IPS-20b (cell line): ENCODE data around the gene MACROD2.

Source experiments
- H3K27ac ChIP-seq: one replicate; pipeline ENCODE4 v1.5.1; 2013; ENCODE audit warnings: low read length
- H3K27me3 ChIP-seq: 2 replicates; pipeline ENCODE4 v1.6.1; 2013; ENCODE audit warnings: mild to moderate bottlenecking, low read length, inconsistent platforms; ENCODE audit not compliant: insufficient read depth
- H3K36me3 ChIP-seq: 2 replicates; pipeline ENCODE4 v1.6.1; 2013; ENCODE audit warnings: low read depth, mild to moderate bottlenecking, inconsistent platforms, low read length, moderate library complexity; ENCODE audit not compliant: insufficient read depth
- H3K4me1 ChIP-seq: 2 replicates; pipeline ENCODE4 v1.6.1; 2013; ENCODE audit warnings: mild to moderate bottlenecking, control low read depth, inconsistent platforms, low read length, moderate library complexity; ENCODE audit not compliant: insufficient read depth
- H3K4me3 ChIP-seq: 2 replicates; pipeline ENCODE4 v1.5.1; 2013; ENCODE audit warnings: mild to moderate bottlenecking, low read length, inconsistent platforms
- H3K9ac ChIP-seq: 2 replicates; pipeline ENCODE4 v1.6.1; 2013; ENCODE audit warnings: low read depth, mild to moderate bottlenecking, inconsistent platforms, low read length, moderate library complexity
- H3K9me3 ChIP-seq: 2 replicates; pipeline ENCODE4 v1.6.1; 2013; ENCODE audit warnings: mild to moderate bottlenecking, low read depth, low read length, inconsistent platforms; ENCODE audit not compliant: insufficient read depth

The MACROD2 gene

GRCh38 chr20:14866841-14867514 is 871.7 kb downstream of the MACROD2 start:
- Histone ChIP-seq H3K4me1 (no peaks in the 10 kb centered on the region), H3K27me3 (no peaks in the 10 kb centered on the region), H3K36me3 (no peaks in the 10 kb centered on the region), H3K9me3 (no peaks in the 10 kb centered on the region), H3K27ac (no peak overlapping the region), H3K4me3 (no peak overlapping the region), H3K9ac (no peak overlapping the region)

- Histone ChIP-seq H3K4me3 (no peak overlapping the region), H3K4me1 (no peaks in the 10 kb centered on the region), H3K27me3 (no peaks in the 10 kb centered on the region), H3K9me3 (no peaks in the 10 kb centered on the region), H3K9ac (no peak overlapping the region), H3K27ac (no peak overlapping the region), H3K36me3 (no peaks in the 10 kb centered on the region)
Measured at GRCh38 chr20:14877301-14878028, 882.1 kb downstream of the MACROD2 start.

GRCh38 chr20:14878676-14879019 is 883.3 kb downstream of the MACROD2 start:
- H3K36me3 ChIP-seq, result no peaks in the 10 kb centered on the region
- H3K4me1 ChIP-seq, result no peaks in the 10 kb centered on the region
- H3K27ac ChIP-seq, result no peak overlapping the region
- H3K9ac ChIP-seq, result no peak overlapping the region
- H3K9me3 ChIP-seq, result no peaks in the 10 kb centered on the region
- no peak overlapping the region for H3K4me3 ChIP-seq
- H3K27me3 ChIP-seq, result no peaks in the 10 kb centered on the region

- no peak overlapping the region for H3K27ac ChIP-seq
- no peaks in the 10 kb centered on the region for H3K27me3 ChIP-seq
- H3K9me3 ChIP-seq, result no peaks in the 10 kb centered on the region
- H3K4me3 ChIP-seq, result no peak overlapping the region
- H3K9ac ChIP-seq, result no peak overlapping the region
- no peaks in the 10 kb centered on the region for H3K4me1 ChIP-seq
- no peaks in the 10 kb centered on the region for H3K36me3 ChIP-seq
Measured at GRCh38 chr20:14879020-14879697, 883.8 kb downstream of the MACROD2 start.

- Histone ChIP-seq H3K27ac (no peak overlapping the region), H3K9ac (no peak overlapping the region)
Measured at GRCh38 chr20:14879839-14880238, 884.5 kb downstream of the MACROD2 start.

GRCh38 chr20:14881518-14881917 is 886.2 kb downstream of the MACROD2 start:
- H3K27ac ChIP-seq, result no peak overlapping the region
- no peak overlapping the region for H3K4me3 ChIP-seq
- no peaks in the 10 kb centered on the region for H3K27me3 ChIP-seq
- H3K9me3 ChIP-seq, result no peaks in the 10 kb centered on the region
- no peaks in the 10 kb centered on the region for H3K4me1 ChIP-seq
- no peaks in the 10 kb centered on the region for H3K36me3 ChIP-seq
- no peak overlapping the region for H3K9ac ChIP-seq

More at GRCh38 chr20:14879839-14880238, 884.5 kb downstream of the MACROD2 start:
- Histone ChIP-seq H3K9me3 (no peaks in the 10 kb centered on the region), H3K36me3 (no peaks in the 10 kb centered on the region), H3K27me3 (no peaks in the 10 kb centered on the region), H3K4me1 (no peaks in the 10 kb centered on the region), H3K4me3 (no peak overlapping the region)

- H3K27me3 ChIP-seq, result no peaks in the 10 kb centered on the region
- H3K9ac ChIP-seq, result no peak overlapping the region
- no peak overlapping the region for H3K4me3 ChIP-seq
- no peaks in the 10 kb centered on the region for H3K36me3 ChIP-seq
- H3K9me3 ChIP-seq, result no peaks in the 10 kb centered on the region
- no peaks in the 10 kb centered on the region for H3K4me1 ChIP-seq
- no peak overlapping the region for H3K27ac ChIP-seq
Measured at GRCh38 chr20:14882157-14882556, 886.8 kb downstream of the MACROD2 start.

GRCh38 chr20:14882846-14883245 is 887.5 kb downstream of the MACROD2 start:
- no peak overlapping the region for H3K27ac ChIP-seq
- H3K4me1 ChIP-seq, result no peaks in the 10 kb centered on the region
- no peaks in the 10 kb centered on the region for H3K36me3 ChIP-seq
- H3K4me3 ChIP-seq, result no peak overlapping the region
- H3K9ac ChIP-seq, result no peak overlapping the region
- no peaks in the 10 kb centered on the region for H3K9me3 ChIP-seq
- no peaks in the 10 kb centered on the region for H3K27me3 ChIP-seq

- Histone ChIP-seq H3K9ac (no peak overlapping the region), H3K4me1 (no peaks in the 10 kb centered on the region), H3K27me3 (no peaks in the 10 kb centered on the region), H3K36me3 (no peaks in the 10 kb centered on the region), H3K27ac (no peak overlapping the region), H3K4me3 (no peak overlapping the region), H3K9me3 (no peaks in the 10 kb centered on the region)
Measured at GRCh38 chr20:14883324-14883723, 888.0 kb downstream of the MACROD2 start.

- Histone ChIP-seq H3K27me3 (no peaks in the 10 kb centered on the region), H3K27ac (no peak overlapping the region), H3K36me3 (no peaks in the 10 kb centered on the region)
Measured at GRCh38 chr20:14885661-14886060, 890.3 kb downstream of the MACROD2 start.

GRCh38 chr20:14888134-14888533 is 892.8 kb downstream of the MACROD2 start:
- Histone ChIP-seq H3K9me3 (no peaks in the 10 kb centered on the region), H3K4me3 (no peak overlapping the region), H3K4me1 (no peaks in the 10 kb centered on the region), H3K9ac (no peak overlapping the region), H3K36me3 (no peaks in the 10 kb centered on the region), H3K27me3 (no peaks in the 10 kb centered on the region), H3K27ac (no peak overlapping the region)

More at GRCh38 chr20:14885661-14886060, 890.3 kb downstream of the MACROD2 start:
- Histone ChIP-seq H3K9me3 (no peaks in the 10 kb centered on the region), H3K4me3 (no peak overlapping the region), H3K9ac (no peak overlapping the region), H3K4me1 (no peaks in the 10 kb centered on the region)
